Ureter (tissue), 1 donor: ENCODE results near the gene KIF21B. TPM values are rescaled to one million over a fixed set of nuclear protein-coding genes. Genes with fewer than 3 reads are reported as not detected.
"Not testable (repeated sequence)": the region's sequence is repeated elsewhere in the genome, so short reads cannot be mapped to it uniquely, and the experiment has no call there.

ENCODE experiments used
- DNase-seq: peaks from one replicate; pipeline ENCODE4 v3.0.0-alpha.2; 2020; ENCODE audit warnings: low spot score
- total RNA-seq: library from RNA; stranded (reverse); gene quantifications from one replicate; pipeline ENCODE4 v1.2.4, GENCODE V29; 2023
- donor health status: DM: yes; HTN: yes; CAD: no.

KIF21B gene
- total RNA-seq, 1 donor from 2014 or later = 10.7 TPM

DNA sequence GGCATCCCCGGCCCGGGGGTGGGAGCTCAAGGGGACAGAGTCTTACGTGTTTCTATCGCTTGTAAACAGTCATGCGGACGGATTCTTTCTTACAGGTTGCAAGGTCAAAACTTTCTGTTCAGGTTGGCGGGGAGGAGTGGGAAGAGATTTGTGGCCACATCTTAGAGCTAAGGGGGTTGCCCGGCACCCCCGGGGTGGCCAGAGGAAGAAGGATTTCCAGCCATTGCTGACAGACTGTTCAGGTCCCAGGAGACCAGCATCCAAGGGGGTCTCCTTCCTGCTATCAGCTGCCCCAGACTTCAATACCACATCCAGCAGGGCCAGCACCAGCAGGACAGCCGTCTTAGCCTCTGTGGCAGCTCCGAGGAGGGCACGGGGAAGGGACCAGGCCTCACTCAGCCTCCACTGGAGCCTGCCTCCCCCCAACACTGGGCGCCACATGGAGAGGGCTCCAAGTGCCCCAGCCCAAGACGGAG, 52.0 kb downstream of the KIF21B start:
- DNase-seq = no peak

DNA sequence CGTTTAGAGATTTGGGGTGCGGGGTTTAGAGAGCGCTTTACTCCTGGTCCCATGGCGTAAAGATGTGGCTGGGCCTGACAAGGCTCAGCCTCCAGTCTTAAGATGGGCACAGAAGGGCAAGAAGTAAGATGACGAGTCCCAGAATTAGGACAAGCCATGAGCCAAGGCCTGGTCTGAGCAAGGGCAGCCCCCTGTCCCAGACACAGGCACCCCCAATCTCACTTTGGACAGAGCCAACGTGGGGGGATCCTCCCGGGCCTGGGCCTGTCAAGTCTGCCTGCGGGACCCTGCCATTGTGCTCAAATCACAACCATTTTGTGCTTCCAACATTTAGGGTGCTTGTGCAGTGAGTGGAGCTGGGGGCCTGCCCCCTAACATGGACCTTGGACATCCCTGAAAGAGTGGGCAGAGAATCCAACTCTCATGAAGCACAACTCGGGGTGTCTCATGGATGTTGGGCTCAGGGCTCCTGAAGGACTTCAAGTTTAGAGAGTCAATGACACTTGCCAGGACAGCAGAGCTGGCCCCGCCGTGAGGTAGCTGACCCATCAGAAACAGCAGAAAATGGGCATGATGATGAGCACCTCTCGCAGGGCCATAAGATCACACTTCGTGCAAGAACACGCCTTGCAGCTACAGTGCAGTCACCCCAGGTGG, 52.6 kb downstream of the KIF21B start:
- no peak for DNase-seq

- no peak for DNase-seq
Observed at GRCh38 chr1:200969726-200970561, 53.6 kb downstream of the KIF21B start.

DNA sequence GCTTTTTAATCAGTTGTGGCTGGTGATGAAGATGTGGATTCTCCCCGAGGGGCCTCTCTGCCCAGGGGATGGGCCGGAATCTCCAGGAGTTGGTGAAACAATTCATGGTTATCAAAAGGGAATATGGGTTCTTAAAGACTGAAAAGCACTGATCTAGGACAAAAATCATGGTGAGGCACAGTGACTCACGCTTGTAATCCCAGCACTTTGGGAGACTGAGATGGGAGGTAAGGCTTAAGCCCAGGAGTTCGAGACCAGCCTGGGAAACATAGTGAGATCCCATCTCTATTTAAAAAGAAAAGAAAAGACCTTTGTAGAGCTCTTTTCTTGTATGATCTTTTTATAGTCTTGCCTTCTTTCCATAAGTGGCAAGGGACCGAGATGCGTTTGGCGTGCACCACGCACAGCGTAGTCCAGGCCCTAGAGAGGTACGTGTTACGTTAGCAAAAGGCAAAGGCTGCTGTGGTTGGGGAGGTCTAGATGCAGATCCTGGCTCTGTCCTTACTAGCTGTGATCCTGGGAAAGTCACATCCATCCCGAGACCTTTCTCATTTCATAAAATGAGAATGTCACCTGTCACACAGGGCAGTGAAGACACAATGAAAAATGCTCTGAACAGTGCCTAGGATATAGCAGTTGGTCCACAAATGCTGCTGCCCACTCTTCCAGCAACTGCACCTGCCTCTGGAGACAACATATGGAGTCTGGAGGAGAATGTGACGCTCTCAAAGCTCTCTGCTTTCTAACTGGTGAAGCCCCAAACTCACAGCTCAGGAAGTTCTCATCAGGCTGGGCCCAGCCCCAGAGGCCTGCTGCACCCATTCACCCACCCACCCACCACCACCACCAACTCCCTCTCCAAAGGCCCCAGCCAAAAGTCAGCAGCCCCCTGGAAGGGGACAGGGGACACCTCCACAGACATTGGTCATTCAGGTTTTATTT, 54.8 kb downstream of the KIF21B start:
- DNase-seq = no peak

- DNase-seq = no peak
Observed at GRCh38 chr1:200967693-200968468, 55.6 kb downstream of the KIF21B start.

GRCh38 chr1:200966934-200967333, 56.6 kb downstream of the KIF21B start:
- DNase-seq = no peak

- DNase-seq = no peak
Observed at GRCh38 chr1:200965111-200965805, 58.3 kb downstream of the KIF21B start.

DNA sequence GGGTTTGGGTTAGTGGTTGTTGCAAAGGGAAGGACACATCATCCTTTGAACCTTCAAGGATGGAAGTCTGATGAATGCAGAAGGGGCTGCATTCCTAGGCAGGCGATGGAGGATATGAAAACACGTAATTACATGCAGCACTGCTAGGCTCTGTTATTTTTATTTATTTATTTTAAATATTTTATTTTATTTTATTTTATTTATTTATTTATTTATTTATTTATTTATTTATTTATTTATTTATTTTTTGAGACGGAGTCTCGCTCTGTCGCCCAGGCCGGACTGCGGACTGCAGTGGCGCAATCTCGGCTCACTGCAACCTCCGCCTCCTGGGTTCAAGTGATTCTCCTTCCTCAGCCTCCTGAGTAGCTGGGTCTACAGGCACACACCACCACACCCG, 59.6 kb downstream of the KIF21B start:
- DNase-seq = not testable (repeated sequence)

GRCh38 chr1:200963076-200963475, 60.4 kb downstream of the KIF21B start:
- DNase-seq = no peak

- DNase-seq = no peak
Observed at GRCh38 chr1:200962631-200963030, 60.9 kb downstream of the KIF21B start.

DNA sequence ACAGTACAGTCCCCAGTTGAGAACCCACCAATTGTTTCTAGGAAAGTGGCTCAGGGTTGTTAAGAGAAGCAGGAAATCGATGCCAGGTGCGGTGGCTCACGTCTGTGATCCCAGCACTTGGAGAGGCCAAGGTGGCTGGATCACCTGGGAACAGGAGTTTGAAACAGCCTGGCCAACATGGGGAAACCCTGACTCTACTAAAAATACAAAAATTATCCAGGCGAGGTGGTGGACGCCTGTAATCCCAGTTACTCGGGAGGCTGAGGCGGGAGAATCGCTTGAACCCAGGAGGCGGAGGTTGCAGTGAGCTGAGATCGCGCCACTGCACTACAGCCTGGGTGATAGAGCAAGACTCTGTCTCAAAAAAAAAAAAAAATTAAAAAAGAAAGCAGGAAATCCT, 61.4 kb downstream of the KIF21B start:
- DNase-seq = not testable (repeated sequence)

GRCh38 chr1:200960948-200961340, 62.6 kb downstream of the KIF21B start:
- DNase-seq = no peak

GRCh38 chr1:200960236-200960947, 63.1 kb downstream of the KIF21B start:
- DNase-seq = no peak

DNA sequence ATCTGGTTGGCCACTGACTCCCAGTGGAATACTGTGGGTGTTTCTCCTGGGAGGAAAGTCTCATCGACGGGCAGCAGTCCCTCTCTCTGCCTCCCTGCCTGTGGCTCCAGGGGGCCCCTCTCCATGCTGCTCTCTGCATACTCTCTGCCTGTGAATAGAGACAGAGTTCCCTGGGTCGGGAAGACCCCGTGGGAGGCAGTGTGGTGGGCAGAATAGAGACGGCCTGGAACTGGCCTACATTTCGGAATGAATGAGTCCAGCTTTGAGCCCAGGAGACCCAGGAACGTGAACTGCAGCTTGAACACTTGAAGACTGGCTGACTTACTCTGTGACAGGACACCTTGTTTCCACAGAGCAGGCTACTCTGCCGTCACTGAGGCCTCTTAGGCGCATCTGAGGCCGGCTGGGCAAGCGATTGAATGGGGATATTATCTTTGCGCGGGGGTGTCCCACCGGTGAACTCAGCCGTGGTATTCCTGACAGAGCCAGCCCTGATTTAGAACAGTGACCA, 64.0 kb downstream of the KIF21B start:
- DNase-seq = no peak

DNA sequence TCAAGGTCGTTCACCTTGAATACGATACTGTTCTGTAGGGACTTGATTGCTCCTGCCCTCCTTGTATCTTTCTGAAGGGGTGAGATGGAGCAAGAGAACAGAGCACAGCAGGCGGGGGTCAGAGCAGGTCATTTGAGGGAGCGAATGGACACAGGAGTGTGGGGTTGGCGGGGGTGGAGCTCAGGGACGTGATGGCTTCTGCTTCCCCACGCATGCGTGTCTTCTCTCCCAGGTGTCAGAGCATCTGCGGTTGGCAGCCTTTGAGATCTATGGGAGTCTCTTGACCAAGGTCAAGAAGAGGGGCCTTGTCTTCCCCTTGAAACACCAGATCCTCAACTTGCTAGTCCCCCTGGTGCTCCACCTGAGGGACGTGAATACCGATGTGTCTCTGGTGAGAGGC, 64.9 kb downstream of the KIF21B start:
- no peak for DNase-seq

DNA sequence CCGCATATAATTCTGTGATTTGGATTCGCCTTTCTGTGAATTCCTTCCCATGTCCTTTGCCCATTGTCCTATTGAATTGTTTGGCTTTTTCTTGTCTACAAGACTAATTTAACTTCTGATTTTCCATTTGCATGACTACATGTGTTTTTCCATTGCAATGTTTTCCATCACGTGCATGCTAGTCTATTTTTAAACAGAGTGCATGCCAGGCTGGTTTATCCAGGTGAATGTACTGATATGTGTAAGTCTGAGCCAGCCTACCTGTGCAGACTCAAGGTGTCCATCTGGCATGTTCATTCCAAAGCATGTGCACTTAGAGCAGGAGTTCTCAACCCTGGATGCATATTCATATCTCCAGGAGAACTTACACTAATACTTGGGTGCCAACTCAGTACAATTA, 69.1 kb downstream of the KIF21B start:
- DNase-seq = no peak

- no peak for DNase-seq
Observed at GRCh38 chr1:200951016-200951415, 72.5 kb downstream of the KIF21B start.

DNA sequence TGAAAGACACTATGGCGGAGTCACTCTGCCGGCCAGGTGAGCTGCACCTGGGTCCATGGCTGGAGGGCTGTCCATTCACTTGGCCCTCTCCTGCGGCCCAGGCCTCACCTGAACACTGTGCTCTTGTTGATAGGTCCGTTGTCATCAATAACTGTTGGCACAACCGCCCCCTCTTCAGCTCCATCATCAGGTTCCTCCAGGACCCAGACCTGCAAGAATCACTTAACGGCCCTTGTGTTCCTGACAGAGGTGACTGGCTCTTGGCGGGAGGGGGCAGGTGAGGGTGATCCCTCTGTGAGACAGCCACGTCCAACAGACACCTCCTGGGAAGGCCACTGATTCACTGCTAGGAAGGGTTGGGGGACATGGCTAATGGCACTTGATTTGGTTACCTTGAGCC, 73.9 kb downstream of the KIF21B start:
- DNase-seq = no peak

DNA sequence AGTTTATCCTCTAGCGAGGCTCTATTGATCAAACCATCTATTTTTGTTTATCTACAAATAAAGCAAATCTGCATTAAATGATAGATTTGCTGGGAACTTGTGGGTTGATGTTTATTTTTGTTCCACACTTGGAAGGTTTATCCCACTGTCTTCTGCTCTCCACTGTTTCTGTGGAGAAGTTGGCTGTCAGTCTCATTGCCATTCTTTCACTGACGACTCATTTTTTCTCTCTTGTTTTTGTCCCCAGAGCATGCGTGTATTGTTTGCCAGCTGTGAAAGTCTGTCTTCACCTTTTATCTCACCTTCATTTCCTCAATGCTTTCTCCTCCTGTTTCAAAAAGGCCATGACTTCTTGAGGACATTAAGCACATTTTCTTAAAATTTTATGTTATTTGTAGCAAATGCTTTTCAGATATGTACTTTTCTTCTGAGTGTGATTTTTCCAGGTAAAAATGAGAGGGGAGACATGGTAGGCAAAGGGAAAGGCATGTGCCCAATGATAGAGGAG, 76.4 kb downstream of the KIF21B start:
- DNase-seq = no peak

DNA sequence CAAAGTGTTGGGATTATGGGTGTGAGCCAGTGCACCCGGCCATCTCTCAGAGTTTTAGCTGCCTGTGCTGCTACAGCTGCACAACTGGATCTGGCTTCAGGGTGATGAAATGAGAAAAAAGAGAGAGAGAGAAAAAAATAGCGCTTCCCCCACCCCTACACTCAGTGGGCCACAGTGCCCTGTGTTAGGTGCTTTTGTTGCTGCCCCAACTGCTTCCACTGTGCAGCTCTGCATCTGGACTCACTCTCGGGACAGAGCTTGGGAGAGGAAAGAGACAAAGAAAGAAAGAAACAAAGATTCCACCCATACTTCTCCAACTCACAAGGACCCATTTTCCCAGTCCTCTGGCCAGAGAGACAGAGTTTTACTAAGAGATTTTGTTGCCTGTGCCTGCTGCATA, 78.4 kb downstream of the KIF21B start:
- DNase-seq = no peak
